ENCODE measurements around the gene ZBTB8B.
"Not testable (repeated sequence)": the region's sequence is repeated elsewhere in the genome, so short reads cannot be mapped to it uniquely, and the experiment has no call there.

The ZBTB8B gene

DNA sequence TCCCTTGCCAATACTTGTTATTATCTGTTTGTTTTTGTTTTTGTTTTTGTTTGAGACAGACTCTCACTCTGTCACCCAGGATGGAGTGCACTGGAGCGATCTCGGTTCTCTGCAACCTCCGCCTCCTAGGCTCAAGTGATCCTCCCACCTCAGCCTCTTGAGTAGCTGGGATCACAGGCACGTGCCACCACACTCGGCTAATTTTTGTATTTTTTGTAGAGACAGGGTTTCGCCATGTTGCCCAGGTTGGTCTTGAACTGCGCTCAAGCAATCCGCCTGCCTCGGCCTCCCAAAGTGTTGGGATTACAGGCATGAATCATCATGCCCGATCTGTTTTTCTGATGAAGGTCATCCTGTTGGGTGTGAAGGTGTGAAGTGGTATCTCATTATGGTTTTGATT is 23.4 kb upstream of the ZBTB8B start:
- H4K91ac ChIP-seq (ENCODE audit: low read length); H3K36me3 ChIP-seq (ENCODE audit: control insufficient read depth in 1 of 2, insufficient read depth in 2 of 2, low read depth in 1 of 2, low read length in 2 of 2); H3K9ac ChIP-seq (ENCODE audit: low read length); H2BK15ac ChIP-seq (ENCODE audit: low read depth, poor library complexity, severe bottlenecking); H2AK5ac ChIP-seq (ENCODE audit: low read length, severe bottlenecking); H2BK5ac ChIP-seq (ENCODE audit: low read depth, low read length, poor library complexity, severe bottlenecking); H2BK12ac ChIP-seq (ENCODE audit: low read length in 2 of 2); H2BK120ac ChIP-seq (ENCODE audit: low read depth, low read length); H3K4me1 ChIP-seq (ENCODE audit: control insufficient read depth, insufficient read depth, low read depth, low read length); H3K9me3 ChIP-seq (ENCODE audit: control insufficient read depth, low read length); H2AFZ ChIP-seq (ENCODE audit: low read depth, low read length); H4K8ac ChIP-seq (ENCODE audit: low read length); H3K4me2 ChIP-seq (ENCODE audit: low read length, poor library complexity, severe bottlenecking); H3K4me3 ChIP-seq (ENCODE audit: insufficient read depth in 1 of 2, low read depth in 1 of 2, low read length in 2 of 2); H3K14ac ChIP-seq (ENCODE audit: low read length in 2 of 2); H3K23ac ChIP-seq (ENCODE audit: low read length in 2 of 2); H3K79me1 ChIP-seq (replicated peaks; ENCODE audit: low read length, poor library complexity, severe bottlenecking); H3K4ac ChIP-seq (ENCODE audit: low read depth in 1 of 2, low read length in 2 of 2); H3K18ac ChIP-seq (ENCODE audit: low read depth in 1 of 2, low read length in 2 of 2); H3K27ac ChIP-seq (ENCODE audit: low read length, poor library complexity, severe bottlenecking); DNase-seq: not testable (repeated sequence)
- peaks cover 13 to 16% of the 10 kb centered on the region in 2 experiments for H3K27me3 ChIP-seq (ENCODE audit: control insufficient read depth in 1 of 2, insufficient read depth in 1 of 2, low read length in 2 of 2)
- 93% methylated on average over 10 of the region's 10 CpGs for WGBS

DNA sequence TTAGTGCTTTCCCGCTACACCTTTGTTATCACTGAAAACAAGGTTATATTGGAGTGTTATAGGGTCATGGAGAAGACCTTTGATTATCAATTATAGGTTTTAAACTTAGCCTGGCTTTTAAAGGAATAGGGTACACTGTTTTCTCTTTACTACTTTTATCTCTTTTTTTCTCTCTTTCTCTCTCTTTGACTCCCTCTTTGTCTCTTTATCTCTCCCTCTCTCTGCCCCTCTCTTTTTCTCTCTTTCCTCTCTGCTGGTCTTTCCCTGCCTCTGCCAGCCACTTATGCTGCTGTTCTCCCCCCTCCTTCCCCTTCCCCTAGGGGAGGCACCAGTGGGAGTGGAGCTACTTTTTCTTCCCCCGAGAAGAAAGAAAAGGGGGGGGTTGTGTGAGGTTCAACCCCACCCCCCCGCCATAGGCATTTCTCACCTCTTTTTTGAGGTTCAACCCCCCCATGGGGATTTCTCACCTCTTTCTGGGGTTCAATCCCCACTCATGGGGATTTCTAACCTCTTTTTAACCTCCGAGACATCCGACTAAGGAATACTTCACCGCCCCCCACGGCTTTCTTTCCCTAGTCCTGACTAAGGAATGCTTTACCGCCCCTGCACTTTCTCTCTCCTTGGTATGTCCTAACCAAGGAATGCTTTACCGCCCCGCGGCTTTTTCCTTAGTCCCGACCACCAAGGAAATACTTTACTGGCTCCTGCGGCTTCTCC is 17.2 kb upstream of the ZBTB8B start:
- Histone ChIP-seq H2BK15ac (ENCODE audit: low read depth, poor library complexity, severe bottlenecking) (no peak overlapping the region), H3K4me2 (ENCODE audit: low read length, poor library complexity, severe bottlenecking) (peak overlapping the region; percentile 70), H3K27me3 (ENCODE audit: control insufficient read depth in 1 of 2, insufficient read depth in 1 of 2, low read length in 2 of 2) (peaks cover 0 to 17% of the 10 kb centered on the region in 2 experiments), H3K14ac (ENCODE audit: low read length in 2 of 2) (no peak overlapping the region), H3K36me3 (ENCODE audit: control insufficient read depth in 1 of 2, insufficient read depth in 2 of 2, low read depth in 1 of 2, low read length in 2 of 2) (no peaks in the 10 kb centered on the region), H3K18ac (ENCODE audit: low read depth in 1 of 2, low read length in 2 of 2) (no peak overlapping the region), H3K4me1 (ENCODE audit: control insufficient read depth, insufficient read depth, low read depth, low read length) (peaks cover 2% of the 10 kb centered on the region), H3K27ac (ENCODE audit: low read length, poor library complexity, severe bottlenecking) (peak overlapping the region; percentile 83), H3K79me1 (replicated peaks; ENCODE audit: low read length, poor library complexity, severe bottlenecking) (no peaks in the 10 kb centered on the region), H4K8ac (ENCODE audit: low read length) (no peak overlapping the region), H3K9me3 (ENCODE audit: control insufficient read depth, low read length) (no peaks in the 10 kb centered on the region), H2BK12ac (ENCODE audit: low read length in 2 of 2) (no peak overlapping the region), H4K91ac (ENCODE audit: low read length) (no peak overlapping the region), H2AFZ (ENCODE audit: low read depth, low read length) (no peak overlapping the region), H3K23ac (ENCODE audit: low read length in 2 of 2) (no peak overlapping the region), H2AK5ac (ENCODE audit: low read length, severe bottlenecking) (peak overlapping the region; percentile 77), H2BK5ac (ENCODE audit: low read depth, low read length, poor library complexity, severe bottlenecking) (peak overlapping the region; percentile 66), H2BK120ac (ENCODE audit: low read depth, low read length) (no peak overlapping the region), H3K9ac (ENCODE audit: low read length) (peak overlapping the region; percentile 83), H3K4ac (ENCODE audit: low read depth in 1 of 2, low read length in 2 of 2) (no peak overlapping the region), H3K4me3 (ENCODE audit: insufficient read depth in 1 of 2, low read depth in 1 of 2, low read length in 2 of 2) (peak overlapping the region in 1 of 2 experiments; percentile 66)
- 14% methylated on average over 12 of the region's 13 CpGs for WGBS
- DNase-seq = peak; percentile 67

DNA sequence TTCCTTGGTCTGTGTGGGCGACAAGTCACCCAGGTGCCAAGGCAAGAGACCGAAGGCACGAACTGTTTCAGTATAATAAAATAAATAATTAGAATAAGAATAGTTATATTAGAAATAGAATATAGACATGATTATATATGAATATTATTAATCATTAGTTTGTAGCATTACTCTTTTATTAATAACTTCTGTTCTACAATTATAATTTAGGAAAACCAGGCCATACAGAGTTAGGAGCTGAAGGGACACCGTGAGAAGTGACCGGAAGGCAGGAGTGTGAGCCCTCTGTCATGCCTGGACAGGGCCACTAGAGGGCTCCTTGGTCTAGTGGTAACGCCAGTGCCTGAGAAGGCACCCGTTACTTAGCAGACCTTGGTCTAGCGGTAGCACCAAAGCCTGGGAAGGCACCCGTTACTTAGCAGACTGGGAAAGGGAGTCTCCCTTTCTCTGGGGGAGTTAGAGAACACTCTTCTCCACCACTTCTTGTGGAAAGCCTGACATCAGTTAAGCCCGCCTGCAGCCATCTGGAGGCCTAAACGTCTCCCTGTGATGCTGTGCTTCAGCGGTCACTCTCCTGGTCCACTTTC is 16.6 kb upstream of the ZBTB8B start:
- H3K18ac ChIP-seq (ENCODE audit: low read depth in 1 of 2, low read length in 2 of 2); H3K4ac ChIP-seq (ENCODE audit: low read depth in 1 of 2, low read length in 2 of 2); H2BK12ac ChIP-seq (ENCODE audit: low read length in 2 of 2); H2BK5ac ChIP-seq (ENCODE audit: low read depth, low read length, poor library complexity, severe bottlenecking); H2BK120ac ChIP-seq (ENCODE audit: low read depth, low read length); H4K8ac ChIP-seq (ENCODE audit: low read length); H4K91ac ChIP-seq (ENCODE audit: low read length); H3K14ac ChIP-seq (ENCODE audit: low read length in 2 of 2); H3K4me1 ChIP-seq (ENCODE audit: control insufficient read depth, insufficient read depth, low read depth, low read length); H3K9me3 ChIP-seq (ENCODE audit: control insufficient read depth, low read length); H3K79me1 ChIP-seq (replicated peaks; ENCODE audit: low read length, poor library complexity, severe bottlenecking); H3K23ac ChIP-seq (ENCODE audit: low read length in 2 of 2); H2AFZ ChIP-seq (ENCODE audit: low read depth, low read length); H2BK15ac ChIP-seq (ENCODE audit: low read depth, poor library complexity, severe bottlenecking); H3K36me3 ChIP-seq (ENCODE audit: control insufficient read depth in 1 of 2, insufficient read depth in 2 of 2, low read depth in 1 of 2, low read length in 2 of 2); H2AK5ac ChIP-seq (ENCODE audit: low read length, severe bottlenecking): not testable (repeated sequence)
- Histone ChIP-seq H3K4me2 (ENCODE audit: low read length, poor library complexity, severe bottlenecking) (peak overlapping the region; percentile 70), H3K4me3 (ENCODE audit: insufficient read depth in 1 of 2, low read depth in 1 of 2, low read length in 2 of 2) (peak overlapping the region in 1 of 2 experiments; percentile 66), H3K27me3 (ENCODE audit: control insufficient read depth in 1 of 2, insufficient read depth in 1 of 2, low read length in 2 of 2) (peaks cover 0 to 13% of the 10 kb centered on the region in 2 experiments), H3K27ac (ENCODE audit: low read length, poor library complexity, severe bottlenecking) (peak overlapping the region; percentile 83), H3K9ac (ENCODE audit: low read length) (peak overlapping the region; percentile 83)
- peak; percentile 76 for DNase-seq
- 61% methylated on average over 9 of the region's 12 CpGs for WGBS

DNA sequence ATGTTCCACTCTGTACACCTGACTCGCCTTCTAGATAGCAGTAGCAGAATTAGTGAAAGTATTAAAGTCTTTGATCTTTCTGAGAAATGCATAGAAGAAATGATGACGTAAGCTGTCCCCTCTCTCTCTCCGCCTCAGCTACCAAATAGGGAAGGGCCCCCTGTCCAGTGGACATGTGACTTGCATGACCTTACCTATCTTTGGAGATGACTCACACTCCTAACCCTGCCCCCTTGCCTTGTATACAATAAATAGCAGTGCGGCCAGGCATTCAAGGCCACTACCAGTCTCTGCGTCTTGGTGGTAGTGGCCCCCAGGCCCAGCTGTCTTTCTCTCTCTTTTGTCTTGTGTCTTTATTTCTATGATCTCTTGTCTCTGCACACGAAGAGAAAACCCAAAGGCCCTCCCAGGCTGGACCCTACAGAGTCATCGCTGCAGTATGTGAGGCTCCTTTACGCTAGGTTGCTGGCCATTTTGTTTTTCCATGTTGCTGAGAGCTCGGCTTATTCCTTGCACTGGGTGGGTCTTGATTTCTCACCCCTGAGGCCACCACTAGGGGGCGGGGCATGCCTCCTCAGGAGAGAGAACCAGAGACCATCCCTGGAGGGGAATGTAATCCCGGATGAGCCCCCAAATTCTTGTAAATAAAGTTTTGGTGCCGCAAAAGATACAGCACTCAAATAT is 16.0 kb upstream of the ZBTB8B start:
- Histone ChIP-seq H4K8ac (ENCODE audit: low read length) (no peak overlapping the region), H3K14ac (ENCODE audit: low read length in 2 of 2) (no peak overlapping the region), H3K4me1 (ENCODE audit: control insufficient read depth, insufficient read depth, low read depth, low read length) (peaks cover 2% of the 10 kb centered on the region), H2BK120ac (ENCODE audit: low read depth, low read length) (no peak overlapping the region), H3K27ac (ENCODE audit: low read length, poor library complexity, severe bottlenecking) (no peak overlapping the region), H4K91ac (ENCODE audit: low read length) (no peak overlapping the region), H2AK5ac (ENCODE audit: low read length, severe bottlenecking) (no peak overlapping the region), H2BK12ac (ENCODE audit: low read length in 2 of 2) (no peak overlapping the region), H3K36me3 (ENCODE audit: control insufficient read depth in 1 of 2, insufficient read depth in 2 of 2, low read depth in 1 of 2, low read length in 2 of 2) (no peaks in the 10 kb centered on the region), H3K9me3 (ENCODE audit: control insufficient read depth, low read length) (no peaks in the 10 kb centered on the region), H3K9ac (ENCODE audit: low read length) (no peak overlapping the region), H3K27me3 (ENCODE audit: control insufficient read depth in 1 of 2, insufficient read depth in 1 of 2, low read length in 2 of 2) (peaks cover 0 to 8% of the 10 kb centered on the region in 2 experiments), H2BK15ac (ENCODE audit: low read depth, poor library complexity, severe bottlenecking) (no peak overlapping the region), H2BK5ac (ENCODE audit: low read depth, low read length, poor library complexity, severe bottlenecking) (no peak overlapping the region), H3K4me2 (ENCODE audit: low read length, poor library complexity, severe bottlenecking) (no peak overlapping the region), H3K4ac (ENCODE audit: low read depth in 1 of 2, low read length in 2 of 2) (no peak overlapping the region), H3K23ac (ENCODE audit: low read length in 2 of 2) (no peak overlapping the region), H3K18ac (ENCODE audit: low read depth in 1 of 2, low read length in 2 of 2) (no peak overlapping the region), H3K4me3 (ENCODE audit: insufficient read depth in 1 of 2, low read depth in 1 of 2, low read length in 2 of 2) (no peak overlapping the region), H3K79me1 (replicated peaks; ENCODE audit: low read length, poor library complexity, severe bottlenecking) (no peaks in the 10 kb centered on the region), H2AFZ (ENCODE audit: low read depth, low read length) (no peak overlapping the region)
- DNase-seq = peak; percentile 33
- 83% methylated on average over 10 of the region's 12 CpGs for WGBS
